Activated B cell treated with CpG ODN at 0.5 μM for 24 hours (primary cell): ENCODE data around the gene LHX4. TPM values are rescaled to one million over a fixed set of nuclear protein-coding genes. Genes with fewer than 3 reads are reported as not detected.

Source experiments
- ATAC-seq: fragments of 200-7000 bp; cut with Tn5 transposase; one replicate; pipeline ENCODE4 v1.10.0; 2021; ENCODE audit warnings: low read depth, mild to moderate bottlenecking, moderate library complexity
- CTCF ChIA-PET: fragments of 350-600 bp; sonication (Branson Sonifier 250); formaldehyde crosslinking; loops from one replicate; lab custom pipeline; 2021; ENCODE audit warnings: antibody characterized with exemption; lab: Charles Lee
- POLR2A ChIA-PET: fragments of 350-600 bp; sonication (Branson Sonifier 250); formaldehyde crosslinking; loops from one replicate; lab custom pipeline; 2021; ENCODE audit warnings: antibody characterized with exemption; lab: Charles Lee
- DNase-seq: peaks from one replicate; pipeline ENCODE4 v3.0.0; 2022
- H3K27ac Mint-ChIP-seq: one replicate; pipeline ENCODE4 v1.8.0; 2020; ENCODE audit warnings: mixed read lengths
- H3K27me3 Mint-ChIP-seq: one replicate; pipeline ENCODE4 v1.8.0; 2021; ENCODE audit warnings: mixed read lengths
- H3K36me3 Mint-ChIP-seq: one replicate; pipeline ENCODE4 v1.8.0; 2021; ENCODE audit warnings: low read depth, mixed read lengths
- H3K4me1 Mint-ChIP-seq: one replicate; pipeline ENCODE4 v1.8.0; 2021; ENCODE audit warnings: mixed read lengths
- H3K4me3 Mint-ChIP-seq: one replicate; pipeline ENCODE4 v1.8.0; 2020; ENCODE audit warnings: mild to moderate bottlenecking, mixed read lengths
- H3K9me3 Mint-ChIP-seq: one replicate; pipeline ENCODE4 v1.8.0; 2020; ENCODE audit warnings: mixed read lengths
- intact Hi-C: fragments of 100-400 bp; cut with micrococcal nuclease; formaldehyde crosslinking; loops from one replicate; pipeline ENCODE4 v1.15.1; 2024
- total RNA-seq: library from RNA; stranded (reverse); gene quantifications from 2 replicates; pipeline ENCODE4 v1.2.3, GENCODE V29; 2022
- TF ChIP-seq, protein P1 (sequence below): fragments of 200-600 bp; IDR thresholded peaks from one replicate; pipeline ENCODE4 v1.8.0; 2022; ENCODE audit warnings: antibody characterized with exemption, mild to moderate bottlenecking

Gene LHX4
- total RNA-seq, 1 donor from 2014 or later, result not detected

DNA sequence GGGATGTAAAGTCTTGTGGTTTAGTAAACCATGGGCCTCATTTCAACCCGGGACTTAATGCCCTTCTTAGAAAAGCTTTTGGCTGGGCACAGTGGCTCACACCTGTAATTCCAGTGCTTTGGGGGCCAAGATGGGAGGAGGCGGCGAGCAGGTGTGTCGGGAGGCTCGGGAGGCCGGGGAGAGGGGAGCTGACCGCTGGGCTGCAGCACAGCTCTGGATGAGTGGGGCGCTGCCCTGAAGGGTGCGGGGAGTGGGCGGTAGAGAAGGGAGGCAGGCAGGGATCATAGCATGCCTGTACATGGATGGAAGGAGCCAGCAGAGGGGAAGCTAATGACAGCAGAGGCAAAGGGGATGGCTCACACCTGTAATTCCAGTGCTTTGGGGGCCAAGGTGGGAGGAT lies 31.0 kb downstream of the LHX4 start:
- Mint-ChIP-seq H3K27me3 (peaks cover 31% of the 10 kb centered on the region), H3K27ac (no peak overlapping the region), H3K4me1 (no peaks in the 10 kb centered on the region), H3K9me3 (no peaks in the 10 kb centered on the region), H3K4me3 (no peak overlapping the region), H3K36me3 (no peaks in the 10 kb centered on the region)
- CTCF ChIA-PET, result interaction anchor here (1.2 to 1.5 kb wide), 2 partner anchors 217 to 218 kb away, joined by 3 to 4 read pairs; no protein-coding TSS in a partner anchor
- TF ChIP-seq, protein P1, sequence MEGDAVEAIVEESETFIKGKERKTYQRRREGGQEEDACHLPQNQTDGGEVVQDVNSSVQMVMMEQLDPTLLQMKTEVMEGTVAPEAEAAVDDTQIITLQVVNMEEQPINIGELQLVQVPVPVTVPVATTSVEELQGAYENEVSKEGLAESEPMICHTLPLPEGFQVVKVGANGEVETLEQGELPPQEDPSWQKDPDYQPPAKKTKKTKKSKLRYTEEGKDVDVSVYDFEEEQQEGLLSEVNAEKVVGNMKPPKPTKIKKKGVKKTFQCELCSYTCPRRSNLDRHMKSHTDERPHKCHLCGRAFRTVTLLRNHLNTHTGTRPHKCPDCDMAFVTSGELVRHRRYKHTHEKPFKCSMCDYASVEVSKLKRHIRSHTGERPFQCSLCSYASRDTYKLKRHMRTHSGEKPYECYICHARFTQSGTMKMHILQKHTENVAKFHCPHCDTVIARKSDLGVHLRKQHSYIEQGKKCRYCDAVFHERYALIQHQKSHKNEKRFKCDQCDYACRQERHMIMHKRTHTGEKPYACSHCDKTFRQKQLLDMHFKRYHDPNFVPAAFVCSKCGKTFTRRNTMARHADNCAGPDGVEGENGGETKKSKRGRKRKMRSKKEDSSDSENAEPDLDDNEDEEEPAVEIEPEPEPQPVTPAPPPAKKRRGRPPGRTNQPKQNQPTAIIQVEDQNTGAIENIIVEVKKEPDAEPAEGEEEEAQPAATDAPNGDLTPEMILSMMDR, result no peak
- POLR2A ChIA-PET, result no interaction called here
- ATAC-seq (no peak), DNase-seq (no peak)
- intact Hi-C loops, result no loop called here

DNA sequence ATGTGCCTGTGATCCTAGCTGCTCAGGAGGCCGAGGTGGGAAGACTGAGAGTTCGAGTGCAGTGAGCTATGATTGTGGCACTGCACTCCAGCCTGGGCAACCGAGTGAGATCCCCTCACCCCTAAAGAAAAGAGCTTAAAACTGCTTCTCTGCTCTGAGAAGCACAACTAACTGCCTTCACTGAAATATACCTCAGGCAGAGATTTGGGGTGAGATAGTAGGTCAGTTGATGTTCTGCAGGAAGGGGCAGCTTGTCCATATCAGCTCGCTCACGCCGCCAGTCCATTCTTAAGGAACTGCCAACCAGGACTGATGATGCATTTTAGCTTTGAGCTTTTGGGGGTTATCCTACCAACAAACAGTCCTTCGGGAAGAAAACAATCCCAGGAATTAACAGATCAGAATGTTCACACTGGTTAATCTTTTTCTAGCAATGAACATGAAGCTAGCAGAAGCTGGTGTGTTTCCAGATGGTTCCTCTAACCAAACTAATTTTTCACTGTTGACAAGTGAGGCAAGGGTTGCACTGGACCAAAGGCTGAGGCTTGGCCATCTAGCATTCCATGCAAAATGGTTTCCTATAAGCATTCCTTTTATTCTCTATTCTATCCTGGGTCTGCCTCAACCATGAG lies 31.6 kb downstream of the LHX4 start:
- POLR2A ChIA-PET, result no interaction called here
- Mint-ChIP-seq H3K9me3 (no peaks in the 10 kb centered on the region), H3K4me1 (no peaks in the 10 kb centered on the region)

DNA sequence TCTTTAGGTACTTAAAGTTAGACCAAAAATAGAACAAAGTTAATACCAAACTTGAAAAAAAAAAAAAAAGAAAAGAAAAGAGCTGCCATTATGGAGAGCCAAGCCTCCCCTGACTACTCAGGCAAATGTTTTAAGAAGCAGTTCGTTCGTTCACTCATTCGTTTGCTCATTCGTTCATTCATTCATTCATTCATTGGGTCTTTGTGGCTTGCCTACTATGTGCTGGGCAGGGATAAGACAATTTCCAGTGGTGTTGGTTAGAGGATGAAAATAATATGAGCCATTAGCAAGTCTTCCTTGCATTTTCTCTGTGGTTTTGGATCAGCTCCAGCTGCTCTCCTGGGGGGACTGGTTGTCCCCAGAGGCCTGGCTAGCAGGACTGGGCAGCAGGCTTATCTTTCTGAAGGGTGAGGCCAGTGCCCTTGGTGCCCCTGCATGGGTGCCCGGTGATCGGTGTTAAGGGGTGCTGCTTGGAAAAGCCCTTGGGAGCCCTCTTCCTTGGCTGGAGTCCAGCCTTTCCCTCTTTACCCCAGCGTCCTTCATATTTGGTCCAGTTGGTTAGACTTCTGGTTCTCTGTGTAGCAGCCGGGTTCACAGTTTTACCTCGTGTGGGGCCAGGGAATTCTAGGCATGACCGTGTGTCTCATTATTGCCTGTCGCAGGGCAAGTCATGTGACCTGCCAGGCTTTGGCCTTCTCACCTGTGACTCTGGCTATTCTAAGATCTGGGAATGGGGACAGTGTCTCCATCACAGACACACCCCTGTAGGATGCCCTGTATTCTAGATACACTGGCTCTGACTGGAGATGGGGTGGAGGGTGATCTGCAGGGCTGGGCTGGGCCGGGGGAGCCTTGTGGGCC lies 32.8 kb downstream of the LHX4 start:
- Mint-ChIP-seq H3K4me1 (no peaks in the 10 kb centered on the region), H3K27me3 (peaks cover 14% of the 10 kb centered on the region), H3K9me3 (no peaks in the 10 kb centered on the region), H3K27ac (no peak overlapping the region), H3K36me3 (no peaks in the 10 kb centered on the region), H3K4me3 (no peak overlapping the region)
- TF ChIP-seq, protein P1, result no peak
- DNase-seq, result no peak
- POLR2A ChIA-PET, result no interaction called here
- ATAC-seq, result no peak
- CTCF ChIA-PET, result no interaction called here
- intact Hi-C loops, result no loop called here

More for the DNA sequence above, 31.6 kb downstream of the LHX4 start:
- TF ChIP-seq, protein P1, result no peak
- CTCF ChIA-PET, result interaction anchor here (1.2 to 1.5 kb wide), 2 partner anchors 216 to 218 kb away, joined by 3 to 4 read pairs; no protein-coding TSS in a partner anchor
- H3K27me3 Mint-ChIP-seq, result peaks cover 26% of the 10 kb centered on the region
- intact Hi-C loops, result no loop called here
- no peak for ATAC-seq
- no peak for DNase-seq
- no peaks in the 10 kb centered on the region for H3K36me3 Mint-ChIP-seq
- H3K4me3 Mint-ChIP-seq, result no peak overlapping the region
- no peak overlapping the region for H3K27ac Mint-ChIP-seq

DNA sequence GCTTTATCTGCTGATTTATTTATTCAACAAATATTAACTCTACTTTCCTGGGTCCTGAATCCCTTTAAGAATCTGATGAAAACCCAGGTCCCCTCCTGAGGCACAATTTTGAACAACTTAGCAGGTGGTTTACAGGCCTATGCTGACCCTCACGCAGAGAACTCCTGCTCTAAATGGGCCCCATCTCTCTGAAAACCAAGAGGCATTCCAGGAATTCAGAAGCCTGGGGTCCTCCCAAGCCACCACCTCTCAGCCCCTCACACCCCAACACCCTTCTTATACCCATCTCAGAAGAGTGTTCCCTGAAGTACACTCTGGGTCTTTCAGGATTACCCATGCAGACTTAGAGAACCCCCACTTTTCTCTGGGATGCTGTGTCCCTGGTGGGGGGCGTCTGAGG lies 34.5 kb downstream of the LHX4 start:
- ChIA-PET POLR2A (no interaction called here), CTCF (no interaction called here)
- no peaks in the 10 kb centered on the region for H3K36me3 Mint-ChIP-seq
- peaks cover 2% of the 10 kb centered on the region for H3K27me3 Mint-ChIP-seq
- no peak overlapping the region for H3K27ac Mint-ChIP-seq
- no peak for DNase-seq
- no peak for ATAC-seq
- no peaks in the 10 kb centered on the region for H3K9me3 Mint-ChIP-seq
- H3K4me3 Mint-ChIP-seq, result no peak overlapping the region
- no peaks in the 10 kb centered on the region for H3K4me1 Mint-ChIP-seq
- TF ChIP-seq, protein P1, result no peak
- intact Hi-C loops, result no loop called here

DNA sequence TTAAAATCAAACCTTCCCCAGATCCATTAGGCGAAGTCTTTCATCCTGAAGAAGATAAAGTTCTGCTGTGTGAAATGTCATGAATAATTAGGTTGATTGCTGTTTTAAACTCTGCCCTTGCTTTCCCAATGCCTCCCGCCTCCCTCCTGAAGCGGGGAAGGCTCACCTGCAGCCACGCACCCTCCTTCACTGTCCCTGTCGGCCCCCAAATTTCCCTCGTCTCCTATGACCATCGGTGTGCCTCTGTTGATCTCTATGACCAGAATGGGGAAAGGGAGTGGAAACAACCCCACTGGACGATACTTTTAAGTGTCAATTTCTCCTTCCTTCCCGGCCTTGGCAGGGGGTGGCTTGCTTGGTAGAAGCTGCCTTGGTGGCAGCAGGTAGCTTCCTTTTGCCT lies 35.1 kb downstream of the LHX4 start:
- intact Hi-C loops, result no loop called here
- no peak overlapping the region for H3K27ac Mint-ChIP-seq
- ChIA-PET CTCF (no interaction called here), POLR2A (no interaction called here)
- H3K9me3 Mint-ChIP-seq, result no peaks in the 10 kb centered on the region
- TF ChIP-seq, protein P1, result no peak
- H3K4me1 Mint-ChIP-seq, result no peaks in the 10 kb centered on the region
- DNase-seq, result no peak
- H3K27me3 Mint-ChIP-seq, result no peaks in the 10 kb centered on the region
- no peaks in the 10 kb centered on the region for H3K36me3 Mint-ChIP-seq
- ATAC-seq, result no peak
- H3K4me3 Mint-ChIP-seq, result no peak overlapping the region
